GM23338 (cell line): ENCODE results near the gene SPDYE2. TPM values are rescaled to one million over a fixed set of nuclear protein-coding genes. Genes with fewer than 3 reads are reported as not detected.
"Not testable (repeated sequence)": the region's sequence is repeated elsewhere in the genome, so short reads cannot be mapped to it uniquely, and the experiment has no call there.

Source experiments
- ATAC-seq: fragments of 200-7000 bp; cut with Tn5 transposase; 3 replicates; pipeline ENCODE4 v1.9.1; 2020
- DNase-seq: peaks from one replicate; pipeline ENCODE4 v3.0.0-alpha.2; 2015; ENCODE audit warnings: low spot score
- H2AFZ ChIP-seq: fragments of 200-600 bp; sonication (generic); 2 replicates; pipeline ENCODE4 v1.8.0; 2016; ENCODE audit warnings: antibody characterized with exemption, mild to moderate bottlenecking, moderate library complexity
- H3F3A ChIP-seq: fragments of 200-600 bp; sonication (generic); replicated peaks from 2 replicates; pipeline ENCODE4 v1.8.0; 2017; ENCODE audit warnings: antibody characterized with exemption, mixed run types, low read depth
- H3K27ac ChIP-seq: fragments of 200-600 bp; sonication (generic); 2 replicates; pipeline ENCODE4 v1.6.1; 2016; ENCODE audit warnings: low read depth
- H3K27me3 ChIP-seq: fragments of 200-600 bp; sonication (generic); 2 replicates; pipeline ENCODE4 v1.8.0; 2016; ENCODE audit warnings: mild to moderate bottlenecking, mixed run types, moderate library complexity; ENCODE audit not compliant: insufficient read depth
- H3K36me3 ChIP-seq: fragments of 200-600 bp; sonication (generic); 2 replicates; pipeline ENCODE4 v1.8.0; 2016; ENCODE audit warnings: mild to moderate bottlenecking; ENCODE audit not compliant: insufficient read depth
- H3K4me1 ChIP-seq: fragments of 200-600 bp; sonication (generic); 2 replicates; pipeline ENCODE4 v1.8.0; 2016; ENCODE audit warnings: mild to moderate bottlenecking, moderate library complexity; ENCODE audit not compliant: insufficient read depth
- H3K4me2 ChIP-seq: fragments of 200-600 bp; sonication (generic); 2 replicates; pipeline ENCODE4 v1.7.1; 2017; ENCODE audit warnings: mixed run types
- H3K4me3 ChIP-seq: fragments of 200-600 bp; sonication (generic); 2 replicates; pipeline ENCODE4 v1.6.1; 2016; ENCODE audit warnings: mixed run types
- H3K79me2 ChIP-seq: fragments of 200-600 bp; sonication (generic); replicated peaks from 2 replicates; pipeline ENCODE4 v1.8.0; 2017; ENCODE audit warnings: mild to moderate bottlenecking; ENCODE audit not compliant: insufficient read depth
- H3K9me2 ChIP-seq: fragments of 200-600 bp; sonication (generic); 2 replicates; pipeline ENCODE4 v1.8.0; 2017; ENCODE audit not compliant: insufficient read depth
- H4K20me1 ChIP-seq: fragments of 200-600 bp; sonication (generic); replicated peaks from 2 replicates; pipeline ENCODE4 v1.8.0; 2017; ENCODE audit warnings: mild to moderate bottlenecking; ENCODE audit not compliant: insufficient read depth
- H3K27ac Mint-ChIP-seq: 2 replicates; pipeline ENCODE4 v1.8.0; 2020; ENCODE audit warnings: inconsistent platforms, mild to moderate bottlenecking, moderate library complexity, mixed read lengths
- H3K27me3 Mint-ChIP-seq: 3 replicates; pipeline ENCODE4 v1.8.0; 2022; ENCODE audit warnings: low read depth, mild to moderate bottlenecking, moderate library complexity, mixed read lengths, inconsistent platforms; ENCODE audit not compliant: insufficient read depth, poor library complexity
- H3K36me3 Mint-ChIP-seq: 3 replicates; pipeline ENCODE4 v1.8.0; 2021; ENCODE audit warnings: low read depth, mild to moderate bottlenecking, inconsistent platforms, moderate library complexity, mixed read lengths
- H3K4me1 Mint-ChIP-seq: 3 replicates; pipeline ENCODE4 v1.8.0; 2020; ENCODE audit warnings: mild to moderate bottlenecking, inconsistent platforms, mixed read lengths
- H3K4me3 Mint-ChIP-seq: 3 replicates; pipeline ENCODE4 v1.8.0; 2021; ENCODE audit warnings: moderate library complexity, mild to moderate bottlenecking, inconsistent platforms, mixed read lengths
- H3K9me3 Mint-ChIP-seq: 3 replicates; pipeline ENCODE4 v1.8.0; 2020; ENCODE audit warnings: moderate library complexity, mild to moderate bottlenecking, inconsistent platforms, mixed read lengths
- polyA plus RNA-seq: library from polyadenylated mRNA; unstranded; fragments of >200 nt; fragmentation: Nextera tagmentation; extraction: Ambion mirVana; gene quantifications from 2 replicates; pipeline ENCODE4 v1.2.1, GENCODE V29; 2016
- total RNA-seq: library from RNA; depleted of rRNA; stranded (reverse); fragments of >200 nt; shearing (Covaris generic); gene quantifications from 2 replicates; pipeline ENCODE4 v1.2.3, GENCODE V29; 2014; rRNA removed

Gene SPDYE2
- total and polyA plus RNA-seq, 2 experiments from 2014 or later: 0.79 TPM; not detected in 1

DNA sequence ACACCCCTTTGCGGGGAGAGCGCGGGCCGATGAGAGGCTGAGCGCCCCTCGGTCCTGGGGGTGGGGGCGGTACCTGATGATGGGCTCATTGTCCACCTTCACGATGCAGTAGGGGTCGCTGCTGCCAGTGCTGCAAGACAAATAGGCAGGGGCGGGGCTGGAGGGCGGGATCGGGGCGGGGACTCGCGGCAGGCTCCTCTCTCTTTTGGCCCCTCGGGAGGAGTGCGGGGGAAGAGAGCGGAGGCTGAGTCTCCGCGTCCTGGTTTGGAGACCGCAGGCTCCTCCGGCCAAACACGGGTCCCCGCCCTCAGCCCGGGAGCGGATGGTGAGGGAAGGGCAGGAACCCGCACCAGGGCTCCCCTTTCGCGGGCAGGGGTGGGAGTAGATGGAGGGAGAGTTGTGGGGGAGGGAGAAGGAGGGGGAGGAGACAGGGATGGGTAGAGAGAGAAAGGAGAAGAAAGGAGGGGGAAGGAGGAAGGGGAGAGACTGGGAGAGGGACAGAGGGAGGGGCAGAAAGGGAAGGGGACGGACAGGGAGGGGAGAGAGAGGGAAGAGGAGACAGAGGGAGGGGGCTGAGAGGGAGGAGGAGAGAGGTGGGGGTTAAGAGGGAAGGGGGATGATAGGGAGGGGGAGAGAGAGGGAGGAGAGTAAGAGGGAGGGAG lies 60.1 kb downstream of the SPDYE2 start:
- not testable (repeated sequence) for H3K27ac Mint-ChIP-seq, H3K9me2 ChIP-seq, H3F3A ChIP-seq, H3K9me3 Mint-ChIP-seq, H3K27me3 ChIP-seq, H3K4me2 ChIP-seq, H3K27me3 Mint-ChIP-seq, H3K4me1 ChIP-seq, H3K79me2 ChIP-seq, H4K20me1 ChIP-seq, H3K4me3 Mint-ChIP-seq, H3K36me3 ChIP-seq, H2AFZ ChIP-seq, H3K27ac ChIP-seq, DNase-seq, H3K36me3 Mint-ChIP-seq, H3K4me3 ChIP-seq, H3K4me1 Mint-ChIP-seq
- ATAC-seq: peak; percentile 72

DNA sequence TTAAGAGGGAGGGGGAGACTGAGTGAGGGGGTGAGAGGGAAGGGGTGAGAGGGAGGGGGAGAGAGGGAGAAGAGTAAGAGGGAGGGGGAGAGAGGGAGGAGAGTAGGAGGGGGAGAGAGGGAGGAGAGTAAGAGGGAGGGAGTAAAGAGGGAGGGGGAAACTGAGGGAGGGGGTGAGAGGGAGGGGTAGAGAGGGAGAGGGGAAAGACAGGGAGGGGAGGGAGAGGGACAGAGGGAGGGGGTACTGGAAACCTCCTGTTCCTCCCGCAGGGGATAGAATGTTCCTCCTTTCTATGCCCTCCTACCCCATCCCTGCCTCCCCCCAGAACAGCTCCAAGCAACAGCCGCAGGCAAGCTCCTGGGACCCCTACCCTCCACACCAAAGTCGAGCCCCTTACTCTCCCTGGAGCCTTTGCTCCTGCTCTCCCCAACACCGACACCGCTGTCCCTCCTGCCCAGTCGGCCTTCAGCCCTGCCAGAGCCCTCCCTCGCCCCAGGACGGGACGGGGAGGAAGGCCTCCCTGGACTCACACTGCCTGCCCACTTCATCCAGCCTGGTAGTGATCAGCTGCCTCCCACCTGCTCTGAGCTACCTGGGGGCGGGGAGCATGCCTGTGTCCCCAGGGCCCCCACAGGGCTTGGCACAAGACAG lies 60.8 kb downstream of the SPDYE2 start:
- ATAC-seq, H3K9me2 ChIP-seq, H3K4me3 ChIP-seq, H3K36me3 Mint-ChIP-seq, H3K36me3 ChIP-seq, H3K27me3 ChIP-seq, H3K79me2 ChIP-seq, H3F3A ChIP-seq, H3K4me1 Mint-ChIP-seq, H3K4me3 Mint-ChIP-seq, H3K27ac Mint-ChIP-seq, H3K4me2 ChIP-seq, H3K27ac ChIP-seq, H2AFZ ChIP-seq, H3K9me3 Mint-ChIP-seq, H4K20me1 ChIP-seq, H3K27me3 Mint-ChIP-seq, H3K4me1 ChIP-seq: not testable (repeated sequence)
- DNase-seq: peak; percentile 0

Other genes starting within 250 kb of the SPDYE2 start
- gene SPDYE6, start 194.8 kb upstream of the SPDYE2 start, total RNA-seq: not detected in 2 replicates
- 0.97 TPM in 1 of 2 replicates, not detected in the other for gene SPDYE6, start 194.8 kb upstream of the SPDYE2 start, polyA plus RNA-seq
- 25.4 and 29.1 TPM in 2 replicates for gene PRKRIP1, start 154.9 kb upstream of the SPDYE2 start, total RNA-seq
- gene PRKRIP1, start 154.9 kb upstream of the SPDYE2 start, polyA plus RNA-seq: 24.8 and 25.5 TPM in 2 replicates
- 21.7 and 33.8 TPM in 2 replicates for gene ORAI2, start 117.7 kb upstream of the SPDYE2 start, total RNA-seq
- 6.6 and 8.6 TPM in 2 replicates for gene ORAI2, start 117.7 kb upstream of the SPDYE2 start, polyA plus RNA-seq
- gene ALKBH4, start 86.4 kb upstream of the SPDYE2 start, total RNA-seq: 31.0 and 45.0 TPM in 2 replicates
- gene ALKBH4, start 86.4 kb upstream of the SPDYE2 start, polyA plus RNA-seq: 17.7 and 20.0 TPM in 2 replicates
- 43.3 and 55.2 TPM in 2 replicates for gene LRWD1, start 86.2 kb upstream of the SPDYE2 start, total RNA-seq
- 24.0 and 28.1 TPM in 2 replicates for gene LRWD1, start 86.2 kb upstream of the SPDYE2 start, polyA plus RNA-seq
- gene POLR2J, start 72.3 kb upstream of the SPDYE2 start, total RNA-seq: 32.2 and 39.0 TPM in 2 replicates
- gene POLR2J, start 72.3 kb upstream of the SPDYE2 start, polyA plus RNA-seq: 167 and 190 TPM in 2 replicates
- gene RASA4B, start 33.4 kb upstream of the SPDYE2 start, total RNA-seq: 1.5 and 4.2 TPM in 2 replicates
- 0.99 and 1.1 TPM in 2 replicates for gene RASA4B, start 33.4 kb upstream of the SPDYE2 start, polyA plus RNA-seq
- gene UPK3BL2, start 7.5 kb upstream of the SPDYE2 start, total RNA-seq: 1.5 TPM in 1 of 2 replicates, not detected in the other
- 0.87 and 0.99 TPM in 2 replicates for gene UPK3BL2, start 7.5 kb upstream of the SPDYE2 start, polyA plus RNA-seq
- 8.7 and 18.9 TPM in 2 replicates for gene POLR2J3, start 21.4 kb downstream of the SPDYE2 start, total RNA-seq
- gene POLR2J3, start 21.4 kb downstream of the SPDYE2 start, polyA plus RNA-seq: 135 and 155 TPM in 2 replicates
- gene RASA4, start 65.5 kb downstream of the SPDYE2 start, total RNA-seq: 2.4 and 4.4 TPM in 2 replicates
- gene RASA4, start 65.5 kb downstream of the SPDYE2 start, polyA plus RNA-seq: 1.6 and 2.6 TPM in 2 replicates
- 10.6 and 12.6 TPM in 2 replicates for gene UPK3BL1, start 91.6 kb downstream of the SPDYE2 start, total RNA-seq
- gene UPK3BL1, start 91.6 kb downstream of the SPDYE2 start, polyA plus RNA-seq: 5.0 and 7.7 TPM in 2 replicates
- gene SPDYE2B, start 99.1 kb downstream of the SPDYE2 start, total RNA-seq: not detected in 2 replicates
- gene SPDYE2B, start 99.1 kb downstream of the SPDYE2 start, polyA plus RNA-seq: 1.7 TPM in 1 of 2 replicates, not detected in the other
- 0.50 and 3.8 TPM in 2 replicates for gene POLR2J2, start 120.4 kb downstream of the SPDYE2 start, total RNA-seq
- gene POLR2J2, start 120.4 kb downstream of the SPDYE2 start, polyA plus RNA-seq: 1.5 and 3.2 TPM in 2 replicates
- gene FAM185A, start 197.8 kb downstream of the SPDYE2 start, total RNA-seq: 10.6 and 11.7 TPM in 2 replicates
- gene FAM185A, start 197.8 kb downstream of the SPDYE2 start, polyA plus RNA-seq: 3.3 and 5.7 TPM in 2 replicates